OCI-LY1 (cell line): Measurements from ENCODE around the gene ANKRD52.

Experiments
- CTCF ChIP-seq: fragments of 200-600 bp; sonication (generic), shearing (Covaris generic); IDR thresholded peaks from 2 replicates; pipeline ENCODE4 v1.5.1; 2017; ENCODE audit warnings: mild to moderate bottlenecking, antibody characterized with exemption, low read length, moderate library complexity, mixed read lengths
- EZH2 ChIP-seq: fragments of 200-600 bp; sonication (generic), shearing (Covaris generic); IDR thresholded peaks from 2 replicates; pipeline ENCODE4 v1.8.0; 2017; ENCODE audit warnings: borderline replicate concordance, mixed run types, mild to moderate bottlenecking, antibody characterized with exemption, low read length, moderate library complexity, mixed read lengths

GRCh38 chr12:56258068-56258819, at the start of gene ANKRD52:
- TF ChIP-seq CTCF = peak; percentile 56
- no peak for TF ChIP-seq EZH2
